CD8-positive, alpha-beta memory T cell (primary cell): ENCODE results near the gene MAP2. TPM values are rescaled to one million over a fixed set of nuclear protein-coding genes. Genes with fewer than 3 reads are reported as not detected.

Source experiments
- CTCF ChIA-PET: fragments of 350-600 bp; sonication (Branson Sonifier 250); formaldehyde crosslinking; loops from one replicate; lab custom pipeline; 2021; ENCODE audit warnings: antibody characterized with exemption; lab: Charles Lee
- POLR2A ChIA-PET: fragments of 350-600 bp; sonication (Branson Sonifier 250); formaldehyde crosslinking; loops from one replicate; lab custom pipeline; 2021; ENCODE audit warnings: antibody characterized with exemption; lab: Charles Lee
- DNase-seq, 5 donors: peaks; one replicate each; pipeline versions ENCODE4 v3.0.0 to v3.0.0-alpha.2; 2020 to 2022; ENCODE audit warnings: mixed read lengths in 1 of 5
- H3K27ac ChIP-seq: one replicate; pipeline ENCODE4 v1.7.0; 2013; ENCODE audit warnings: low read depth, mild to moderate bottlenecking, low read length, moderate library complexity
- H3K27me3 ChIP-seq: 2 replicates; pipeline ENCODE4 v1.7.0; 2013; ENCODE audit warnings: low read length, mild to moderate bottlenecking; ENCODE audit not compliant: insufficient read depth, poor library complexity, severe bottlenecking
- H3K36me3 ChIP-seq: 2 replicates; pipeline ENCODE4 v1.7.0; 2013; ENCODE audit warnings: mild to moderate bottlenecking, low read length, moderate library complexity; ENCODE audit not compliant: insufficient read depth
- H3K4me1 ChIP-seq: 2 replicates; pipeline ENCODE4 v1.7.0; 2013; ENCODE audit warnings: mild to moderate bottlenecking, low read length, moderate library complexity; ENCODE audit not compliant: insufficient read depth
- H3K4me3 ChIP-seq: 2 replicates; pipeline ENCODE4 v1.7.0; 2013; ENCODE audit warnings: mild to moderate bottlenecking, low read length
- H3K9me3 ChIP-seq: 2 replicates; pipeline ENCODE4 v1.7.0; 2013; ENCODE audit warnings: mild to moderate bottlenecking, low read length
- H3K27ac Mint-ChIP-seq, 8 donors: one replicate each; pipeline ENCODE4 v1.8.0; 2020 to 2021; ENCODE audit warnings: mixed read lengths in 8 of 8, mild to moderate bottlenecking in 6 of 8, inconsistent platforms in 3 of 8, moderate library complexity in 3 of 8
- H3K27me3 Mint-ChIP-seq, 2 donors: one replicate each; pipeline ENCODE4 v1.8.0; 2020 to 2021; ENCODE audit warnings: mixed read lengths in 2 of 2, mild to moderate bottlenecking in 1 of 2, moderate library complexity in 1 of 2
- H3K36me3 Mint-ChIP-seq, 3 donors: one replicate each; pipeline ENCODE4 v1.8.0; 2020 to 2021; ENCODE audit warnings: mixed read lengths in 3 of 3, inconsistent platforms in 1 of 3, mild to moderate bottlenecking in 1 of 3
- H3K4me1 Mint-ChIP-seq, 3 donors: one replicate each; pipeline ENCODE4 v1.8.0; 2020 to 2021; ENCODE audit warnings: mixed read lengths in 3 of 3, inconsistent platforms in 1 of 3, mild to moderate bottlenecking in 1 of 3
- H3K4me3 Mint-ChIP-seq, 7 donors: one replicate each; pipeline ENCODE4 v1.8.0; 2020 to 2021; ENCODE audit warnings: mixed read lengths in 7 of 7, mild to moderate bottlenecking in 6 of 7, moderate library complexity in 4 of 7, inconsistent platforms in 2 of 7
- H3K9me3 Mint-ChIP-seq, 5 donors: one replicate each; pipeline ENCODE4 v1.8.0; 2020 to 2022; ENCODE audit warnings: mixed read lengths in 5 of 5, mild to moderate bottlenecking in 3 of 5, moderate library complexity in 2 of 5, inconsistent platforms in 1 of 5
- polyA plus RNA-seq: library from polyadenylated mRNA; unstranded; fragments of 300-500 nt; fragmentation: Illumina TruSeq; gene quantifications from one replicate; pipeline ENCODE4 v1.2.3, GENCODE V29; 2021
- total RNA-seq, 2 experiments: library from RNA; stranded (reverse); gene quantifications; one replicate each; pipeline ENCODE4 v1.2.3, GENCODE V29; 2021

MAP2 gene
- total and polyA plus RNA-seq, 3 experiments from 2014 or later = 0.08 TPM; not detected in 2

GRCh38 chr2:209702775-209703174, 278.9 kb downstream of the MAP2 start:
- Histone ChIP-seq H3K4me1 (no peaks in the 10 kb centered on the region), H3K27ac (no peak overlapping the region), H3K36me3 (no peaks in the 10 kb centered on the region), H3K9me3 (no peaks in the 10 kb centered on the region), H3K4me3 (no peak overlapping the region), H3K27me3 (no peaks in the 10 kb centered on the region)
- ChIA-PET POLR2A (no interaction called here), CTCF (no interaction called here)
- peaks cover 0 to 2% of the 10 kb centered on the region in 2 donors for H3K27me3 Mint-ChIP-seq
- H3K4me3 Mint-ChIP-seq = no peak overlapping the region
- no peak for DNase-seq
- H3K4me1 Mint-ChIP-seq = no peaks in the 10 kb centered on the region
- no peaks in the 10 kb centered on the region for H3K36me3 Mint-ChIP-seq
- peaks cover 0 to 5% (median 0%) of the 10 kb centered on the region in 5 donors for H3K9me3 Mint-ChIP-seq
- H3K27ac Mint-ChIP-seq = no peak overlapping the region

- Mint-ChIP-seq H3K9me3 (peaks cover 0 to 2% (median 0%) of the 10 kb centered on the region in 5 donors), H3K27ac (no peak overlapping the region), H3K4me1 (no peaks in the 10 kb centered on the region), H3K36me3 (no peaks in the 10 kb centered on the region), H3K27me3 (no peaks in the 10 kb centered on the region), H3K4me3 (no peak overlapping the region)
- CTCF ChIA-PET = no interaction called here
- DNase-seq = no peak
- POLR2A ChIA-PET = no interaction called here
- no peak overlapping the region for H3K27ac ChIP-seq
- no peak overlapping the region for H3K4me3 ChIP-seq
- no peaks in the 10 kb centered on the region for H3K4me1 ChIP-seq
- no peaks in the 10 kb centered on the region for H3K9me3 ChIP-seq
- no peaks in the 10 kb centered on the region for H3K27me3 ChIP-seq
- H3K36me3 ChIP-seq = no peaks in the 10 kb centered on the region
Observed at GRCh38 chr2:209713219-209713618, 289.4 kb downstream of the MAP2 start.

DNA sequence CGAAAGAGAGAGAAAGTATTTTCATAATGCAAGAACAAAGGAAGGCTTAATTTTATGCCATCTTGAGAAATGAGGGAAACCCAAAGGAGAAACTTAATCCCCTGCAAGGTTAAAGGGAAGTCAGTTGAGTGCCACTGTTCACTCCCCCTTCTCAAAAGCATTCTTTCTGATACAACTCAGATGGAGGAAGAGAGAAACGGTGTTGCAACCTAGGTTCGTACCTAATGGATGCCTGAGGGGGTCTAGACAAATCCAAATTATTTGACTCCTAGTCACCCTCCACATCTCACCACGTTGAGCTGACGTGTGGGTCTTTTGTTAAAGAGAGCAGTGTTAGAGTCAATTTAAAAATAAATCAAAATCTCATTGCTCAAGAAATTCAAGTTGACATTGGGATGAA, 295.2 kb downstream of the MAP2 start:
- Mint-ChIP-seq H3K4me3 (no peak overlapping the region), H3K36me3 (peaks cover 0 to 2% (median 0%) of the 10 kb centered on the region in 3 donors), H3K9me3 (peaks cover 0 to 2% (median 0%) of the 10 kb centered on the region in 5 donors), H3K27ac (no peak overlapping the region), H3K4me1 (no peaks in the 10 kb centered on the region), H3K27me3 (no peaks in the 10 kb centered on the region)
- ChIA-PET POLR2A (no interaction called here), CTCF (no interaction called here)
- no peaks in the 10 kb centered on the region for H3K9me3 ChIP-seq
- H3K27me3 ChIP-seq = no peaks in the 10 kb centered on the region
- H3K4me3 ChIP-seq = no peak overlapping the region
- no peak for DNase-seq
- H3K4me1 ChIP-seq = no peaks in the 10 kb centered on the region
- no peaks in the 10 kb centered on the region for H3K36me3 ChIP-seq
- no peak overlapping the region for H3K27ac ChIP-seq

DNA sequence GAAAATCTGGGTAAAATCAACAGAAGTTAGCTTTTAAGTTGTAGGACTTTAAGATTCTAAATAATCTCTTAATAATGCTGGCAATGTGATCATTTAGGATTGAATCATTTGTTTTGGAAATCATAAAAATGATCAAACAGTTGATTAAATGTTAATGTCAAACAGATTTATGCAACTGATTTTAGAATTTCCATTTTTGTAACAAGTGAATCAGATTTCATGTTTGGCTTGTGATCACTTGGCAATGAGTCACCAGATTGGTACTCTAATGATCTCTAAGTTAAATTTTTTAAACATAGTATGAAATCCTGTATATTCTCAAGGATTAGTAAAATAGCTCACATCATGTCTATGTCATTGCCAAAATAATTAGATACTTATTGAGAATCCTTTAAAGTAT, 297.6 kb downstream of the MAP2 start:
- Histone ChIP-seq H3K27ac (no peak overlapping the region), H3K36me3 (no peaks in the 10 kb centered on the region), H3K4me3 (no peak overlapping the region), H3K9me3 (no peaks in the 10 kb centered on the region), H3K4me1 (no peaks in the 10 kb centered on the region), H3K27me3 (no peaks in the 10 kb centered on the region)
- Mint-ChIP-seq H3K27ac (no peak overlapping the region), H3K4me3 (no peak overlapping the region), H3K36me3 (peaks cover 0 to 2% (median 0%) of the 10 kb centered on the region in 3 donors), H3K27me3 (no peaks in the 10 kb centered on the region), H3K4me1 (no peaks in the 10 kb centered on the region), H3K9me3 (peaks cover 0 to 2% (median 0%) of the 10 kb centered on the region in 5 donors)
- CTCF ChIA-PET = no interaction called here
- DNase-seq = no peak
- POLR2A ChIA-PET = no interaction called here

- Mint-ChIP-seq H3K27me3 (no peaks in the 10 kb centered on the region), H3K27ac (no peak overlapping the region), H3K4me1 (no peaks in the 10 kb centered on the region), H3K36me3 (no peaks in the 10 kb centered on the region), H3K9me3 (peaks cover 0 to 3% (median 0%) of the 10 kb centered on the region in 5 donors), H3K4me3 (no peak overlapping the region)
- no peak overlapping the region for H3K27ac ChIP-seq
- CTCF ChIA-PET = no interaction called here
- POLR2A ChIA-PET = no interaction called here
- no peak for DNase-seq
- H3K4me1 ChIP-seq = no peaks in the 10 kb centered on the region
- no peaks in the 10 kb centered on the region for H3K27me3 ChIP-seq
- H3K4me3 ChIP-seq = no peak overlapping the region
- H3K36me3 ChIP-seq = no peaks in the 10 kb centered on the region
- no peaks in the 10 kb centered on the region for H3K9me3 ChIP-seq
Observed at GRCh38 chr2:209726311-209726710, 302.5 kb downstream of the MAP2 start.

DNA sequence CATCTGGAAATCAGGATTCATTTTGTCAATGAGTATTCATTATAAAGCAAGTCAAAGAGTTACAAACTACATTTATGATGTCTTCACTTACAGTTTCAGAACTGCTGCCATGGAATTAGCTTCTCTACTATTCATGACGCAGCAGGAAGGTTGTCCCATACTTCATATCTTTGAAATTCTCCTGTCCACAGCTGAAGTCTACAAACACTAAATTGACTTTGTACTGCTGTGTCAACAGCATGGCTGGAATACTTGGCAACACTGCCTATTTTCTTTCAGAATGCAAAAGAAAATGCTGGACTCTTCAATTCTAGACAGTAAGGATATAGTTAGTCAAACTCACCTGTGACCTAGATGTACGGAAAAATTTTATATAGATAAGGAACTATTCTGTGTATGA, 303.2 kb downstream of the MAP2 start:
- Histone ChIP-seq H3K27ac (no peak overlapping the region), H3K4me3 (no peak overlapping the region), H3K36me3 (no peaks in the 10 kb centered on the region), H3K27me3 (no peaks in the 10 kb centered on the region), H3K9me3 (no peaks in the 10 kb centered on the region), H3K4me1 (no peaks in the 10 kb centered on the region)
- Mint-ChIP-seq H3K9me3 (peaks cover 0 to 3% (median 0%) of the 10 kb centered on the region in 5 donors), H3K27ac (no peak overlapping the region), H3K36me3 (no peaks in the 10 kb centered on the region), H3K27me3 (no peaks in the 10 kb centered on the region), H3K4me3 (no peak overlapping the region), H3K4me1 (no peaks in the 10 kb centered on the region)
- DNase-seq = no peak
- ChIA-PET CTCF (no interaction called here), POLR2A (no interaction called here)

DNA sequence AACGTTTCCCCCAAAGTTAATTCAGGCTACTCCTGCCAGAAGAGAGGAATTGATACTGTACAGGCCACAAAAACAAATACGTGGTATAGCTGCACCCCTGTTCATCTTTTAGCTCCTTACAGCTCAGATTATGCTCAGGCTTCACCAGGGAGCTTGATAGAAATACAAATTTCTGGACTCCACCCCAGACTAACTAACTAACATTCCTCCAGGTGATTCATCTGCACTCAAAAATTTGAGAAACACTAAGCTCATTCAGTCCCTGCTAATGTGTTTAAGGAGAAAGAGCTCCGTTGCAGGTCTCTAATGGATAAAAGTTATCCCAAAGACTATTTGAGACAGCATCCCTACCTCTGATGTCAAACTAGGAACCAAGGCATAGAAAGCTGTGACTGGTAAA, 311.0 kb downstream of the MAP2 start:
- Histone ChIP-seq H3K4me1 (no peaks in the 10 kb centered on the region), H3K27ac (no peak overlapping the region), H3K27me3 (no peaks in the 10 kb centered on the region), H3K9me3 (no peaks in the 10 kb centered on the region), H3K36me3 (no peaks in the 10 kb centered on the region), H3K4me3 (no peak overlapping the region)
- Mint-ChIP-seq H3K9me3 (peaks cover 0 to 2% (median 0%) of the 10 kb centered on the region in 5 donors), H3K4me1 (no peaks in the 10 kb centered on the region), H3K27me3 (peaks cover 0 to 3% of the 10 kb centered on the region in 2 donors), H3K27ac (no peak overlapping the region), H3K36me3 (no peaks in the 10 kb centered on the region), H3K4me3 (no peak overlapping the region)
- ChIA-PET CTCF (no interaction called here), POLR2A (no interaction called here)
- no peak for DNase-seq

GRCh38 chr2:209741953-209742352, 318.1 kb downstream of the MAP2 start:
- H3K4me1 ChIP-seq = no peaks in the 10 kb centered on the region
- no peaks in the 10 kb centered on the region for H3K36me3 ChIP-seq
- Mint-ChIP-seq H3K9me3 (peaks cover 0 to 4% (median 1%) of the 10 kb centered on the region in 5 donors), H3K27me3 (no peaks in the 10 kb centered on the region), H3K27ac (no peak overlapping the region), H3K4me3 (no peak overlapping the region), H3K4me1 (no peaks in the 10 kb centered on the region), H3K36me3 (no peaks in the 10 kb centered on the region)
- no peak overlapping the region for H3K27ac ChIP-seq
- no peaks in the 10 kb centered on the region for H3K27me3 ChIP-seq
- ChIA-PET POLR2A (no interaction called here), CTCF (no interaction called here)
- H3K9me3 ChIP-seq = no peaks in the 10 kb centered on the region
- no peak for DNase-seq
- H3K4me3 ChIP-seq = no peak overlapping the region

GRCh38 chr2:209753020-209753419, 329.2 kb downstream of the MAP2 start:
- H3K27ac ChIP-seq = no peak overlapping the region
- Mint-ChIP-seq H3K27me3 (peaks cover 2 to 14% of the 10 kb centered on the region in 2 donors), H3K9me3 (peaks cover 0 to 3% (median 0%) of the 10 kb centered on the region in 5 donors), H3K27ac (no peak overlapping the region), H3K36me3 (no peaks in the 10 kb centered on the region), H3K4me3 (no peak overlapping the region), H3K4me1 (no peaks in the 10 kb centered on the region)
- no peaks in the 10 kb centered on the region for H3K36me3 ChIP-seq
- ChIA-PET CTCF (no interaction called here), POLR2A (no interaction called here)
- H3K9me3 ChIP-seq = no peaks in the 10 kb centered on the region
- H3K4me1 ChIP-seq = no peaks in the 10 kb centered on the region
- H3K4me3 ChIP-seq = no peak overlapping the region
- no peak for DNase-seq
- no peaks in the 10 kb centered on the region for H3K27me3 ChIP-seq
